GM12878 (cell line): ENCODE measurements around the gene PRMT5. TPM values are rescaled to one million over a fixed set of nuclear protein-coding genes. Genes with fewer than 3 reads are reported as not detected.

ENCODE experiments used
- ATAC-seq: fragments of 200-7000 bp; cut with Tn5 transposase; 3 replicates; pipeline ENCODE4 v1.9.1; 2020; ENCODE audit warnings: mild to moderate bottlenecking, moderate library complexity
- BruUV-seq: library from RNA; stranded (reverse); fragments of 400-500 nt; replicated peaks from 2 replicates; lab custom pipeline; 2021; lab: Mats Ljungman, UMichigan
- CTCF ChIA-PET: fragments of 300-600 bp; sonication (Branson Sonifier 250); formaldehyde crosslinking; extraction: SDS; loops from one replicate; lab custom pipeline; 2021; ENCODE audit warnings: inconsistent platforms; lab: Yijun Ruan, JAX
- POLR2A ChIA-PET: fragments of 350-600 bp; formaldehyde crosslinking; extraction: SDS; loops from one replicate; lab custom pipeline; 2021; ENCODE audit warnings: inconsistent platforms; lab: Charles Lee
- RAD21 ChIA-PET: fragments of 300-600 bp; sonication (Branson Sonifier 250); formaldehyde crosslinking; loops from one replicate; lab custom pipeline; 2023; ENCODE audit warnings: antibody characterized with exemption; ENCODE audit not compliant: unreplicated experiment; lab: Charles Lee
- SMC1A ChIA-PET: fragments of 300-600 bp; sonication (Branson Sonifier 250); formaldehyde crosslinking; loops from one replicate; lab custom pipeline; 2023; ENCODE audit not compliant: unreplicated experiment, uncharacterized antibody; lab: Charles Lee
- DNase-seq: peaks from one replicate; pipeline ENCODE4 v3.0.0-alpha.2; 2011; ENCODE audit warnings: low read depth, low spot score
- FAIRE-seq: peaks from 3 replicates; lab custom pipeline; 2011; peaks lifted over from hg19 to GRCh38; lab: Jason Lieb, UNC
- H2AFZ ChIP-seq: 2 replicates; pipeline ENCODE4 v1.6.0; 2011; ENCODE audit warnings: low read depth, low read length, control low read depth; ENCODE audit not compliant: control insufficient read depth
- H3K27ac ChIP-seq: 2 replicates; pipeline ENCODE4 v1.5.1; 2011; ENCODE audit warnings: control low read depth; ENCODE audit not compliant: control insufficient read depth, insufficient read depth
- H3K27me3 ChIP-seq, 2 experiments: replicated peaks in 1 of 2; 2 replicates each; pipeline versions ENCODE4 v1.6.0 to v1.6.1; 2011; ENCODE audit warnings: low read length in 1 of 2; ENCODE audit not compliant: control insufficient read depth in 2 of 2, insufficient read depth in 2 of 2
- H3K36me3 ChIP-seq, 2 experiments: 2 replicates each; pipeline ENCODE4 v1.5.1; 2011; ENCODE audit warnings: low read length in 1 of 2; ENCODE audit not compliant: control insufficient read depth in 2 of 2, insufficient read depth in 2 of 2
- H3K4me1 ChIP-seq: 2 replicates; pipeline ENCODE4 v1.6.1; 2011; ENCODE audit warnings: mild to moderate bottlenecking, low read length, moderate library complexity, mixed read lengths; ENCODE audit not compliant: control insufficient read depth, insufficient read depth
- H3K4me2 ChIP-seq: 2 replicates; pipeline ENCODE4 v1.6.0; 2011; ENCODE audit warnings: control low read depth; ENCODE audit not compliant: control insufficient read depth, insufficient read depth
- H3K4me3 ChIP-seq: fragments of 200-600 bp; sonication (generic); 2 replicates; pipeline ENCODE4 v1.5.1; 2016
- H3K79me2 ChIP-seq: 2 replicates; pipeline ENCODE4 v1.6.0; 2011; ENCODE audit warnings: low read length; ENCODE audit not compliant: control insufficient read depth, insufficient read depth
- H3K9ac ChIP-seq: 2 replicates; pipeline ENCODE4 v1.8.0; 2011; ENCODE audit warnings: low read length, control low read depth, mixed read lengths; ENCODE audit not compliant: control insufficient read depth, insufficient read depth
- H3K9me3 ChIP-seq: replicated peaks from 3 replicates; pipeline ENCODE4 v1.5.1; 2011; ENCODE audit warnings: mild to moderate bottlenecking, low read length; ENCODE audit not compliant: control insufficient read depth, insufficient read depth
- H4K20me1 ChIP-seq: 2 replicates; pipeline ENCODE4 v1.6.0; 2011; ENCODE audit not compliant: control insufficient read depth, insufficient read depth
- ATF2 ChIP-seq: IDR thresholded peaks from 2 replicates; pipeline ENCODE4 v1.6.1; 2012; ENCODE audit warnings: low read length, inconsistent platforms
- ATF7 ChIP-seq: fragments of 450-650 bp; IDR thresholded peaks from 2 replicates; pipeline ENCODE4 v1.6.1; 2016; ENCODE audit warnings: low read depth, mild to moderate bottlenecking
- CBFB ChIP-seq: IDR thresholded peaks from 2 replicates; pipeline ENCODE4 v1.6.1; 2016; ENCODE audit warnings: antibody characterized with exemption, low read depth
- CBX5 ChIP-seq: sonication (generic); IDR thresholded peaks from 2 replicates; pipeline ENCODE4 v1.6.1; 2016; ENCODE audit warnings: low read depth, moderate library complexity, mild to moderate bottlenecking, inconsistent platforms
- DPF2 ChIP-seq: fragments of 450-650 bp; IDR thresholded peaks from 2 replicates; pipeline ENCODE4 v1.6.1; 2017; ENCODE audit warnings: mild to moderate bottlenecking
- EED ChIP-seq: sonication (generic); IDR thresholded peaks from 2 replicates; pipeline ENCODE4 v1.6.1; 2016; ENCODE audit warnings: antibody characterized with exemption, low read depth
- FOXM1 ChIP-seq: IDR thresholded peaks from 2 replicates; pipeline ENCODE4 v1.6.1; 2012; ENCODE audit warnings: low read depth, mild to moderate bottlenecking, inconsistent platforms, low read length, moderate library complexity
- GATAD2B ChIP-seq: fragments of 450-650 bp; conservative IDR thresholded peaks from 2 replicates; pipeline ENCODE4 v1.6.1; 2017; ENCODE audit warnings: low read depth, mild to moderate bottlenecking, moderate library complexity
- IKZF1 ChIP-seq: fragments of 450-650 bp; conservative IDR thresholded peaks from 2 replicates; pipeline ENCODE4 v1.6.1; 2017; ENCODE audit warnings: antibody characterized with exemption, mild to moderate bottlenecking
- NR2C2 ChIP-seq: IDR thresholded peaks from 2 replicates; pipeline ENCODE4 v1.6.1; 2011; ENCODE audit warnings: borderline replicate concordance, low read depth; ENCODE audit not compliant: control insufficient read depth, insufficient read length
- NRF1 ChIP-seq: conservative IDR thresholded peaks from 2 replicates; pipeline ENCODE4 v1.6.1; 2011; ENCODE audit warnings: mild to moderate bottlenecking, low read depth, low read length, improper control_type of control experiment
- PRDM15 ChIP-seq: fragments of 450-650 bp; formaldehyde crosslinking; IDR thresholded peaks from 2 replicates; pipeline ENCODE4 v1.4.0; 2020; ENCODE audit warnings: mild to moderate bottlenecking, moderate library complexity
- RBBP5 ChIP-seq: fragments of 200-600 bp; sonication (generic); conservative IDR thresholded peaks from 2 replicates; pipeline ENCODE4 v1.6.1; 2016
- WGBS: methylation state at CpG from one replicate; pipeline ENCODE4 v1.1.6; 2016; ENCODE audit warnings: low lambda C conversion rate; ENCODE audit not compliant: insufficient replicate concordance, insufficient coverage; ENCODE audit errors: missing lambda C conversion rate; 5-methylcytosine and 5-hydroxymethylcytosine counted together
- in situ Hi-C: fragments of 300-500 bp; cut with MboI; formaldehyde crosslinking; loops from 9 replicates; pipeline ENCODE4 v1.14.3; 2018; ENCODE audit warnings: mixed read lengths
- intact Hi-C: fragments of 100-400 bp; cut with micrococcal nuclease; formaldehyde crosslinking; loops from one replicate; pipeline ENCODE4 v1.14.2; 2022; ENCODE audit not compliant: unreplicated experiment
- polyA plus RNA-seq, 11 experiments: library from polyadenylated mRNA; depleted of rRNA in 4 of 11; unstranded in 6 of 11; stranded (reverse) in 5 of 11; fragments of >200 nt; fragmentation: Nextera tagmentation in 4 of 11; fragmentation: Illumina TruSeq in 1 of 11; extraction: Ambion mirVana in 4 of 11; extraction: Trizol in 1 of 11; gene quantifications; 1 replicate in 1 of 11; 2 replicates in 10 of 11; pipeline versions ENCODE4 v1.2.1 to v1.2.3, GENCODE V29; 2011 to 2016; ENCODE audit warnings: inconsistent platforms in 2 of 11, missing spikeins in 2 of 11, low read depth in 1 of 11
- total RNA-seq, 4 experiments: library from RNA; depleted of rRNA in 3 of 4; stranded (reverse); fragments of >200 nt in 3 of 4; fragmentation: Illumina TruSeq in 1 of 4; extraction: Trizol in 1 of 4; gene quantifications; 2 replicates each; pipeline versions ENCODE4 v1.2.1 to v1.2.3, GENCODE V29; 2013 to 2021

The PRMT5 gene
- total and polyA plus RNA-seq, 10 of the 15 experiments (the other 5 are each of a cell fraction or from before 2014, with no cell fraction given) = 54.3 to 221 (median 111) TPM

- no peak for TF ChIP-seq NR2C2
- no peak for TF ChIP-seq NRF1
- no peak for TF ChIP-seq CBX5
- TF ChIP-seq ATF2 = no peak
- TF ChIP-seq GATAD2B = no peak
- no peak for TF ChIP-seq RBBP5
- TF ChIP-seq EED = no peak
- TF ChIP-seq IKZF1 = no peak
- TF ChIP-seq CBFB = no peak
- no peak for TF ChIP-seq ATF7
- TF ChIP-seq DPF2 = no peak
Observed at GRCh38 chr14:22925513-22925912, 3.7 kb downstream of the PRMT5 start (continued).

DNA sequence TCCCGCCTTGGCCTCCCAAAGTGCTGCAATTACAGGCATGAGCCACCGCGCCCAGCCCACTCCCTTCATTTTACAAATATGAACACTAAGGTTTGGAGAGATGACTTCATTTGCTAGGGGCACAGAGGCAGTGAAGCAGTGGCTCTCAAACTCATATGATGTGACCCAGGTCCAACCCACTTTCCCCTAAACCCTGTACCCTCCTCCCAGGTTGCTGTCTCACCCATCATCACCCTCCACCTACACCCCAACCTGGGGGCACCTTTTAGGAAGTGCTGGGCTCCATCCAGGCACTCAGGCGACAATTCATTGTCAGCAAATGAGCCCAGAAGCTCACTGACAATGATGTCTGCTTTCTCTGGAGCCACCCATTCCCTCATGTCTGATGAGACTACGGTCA is 5.4 kb downstream of the PRMT5 start:
- Histone ChIP-seq H3K4me1 (peaks cover 24% of the 10 kb centered on the region), H3K4me3 (no peak overlapping the region), H3K9me3 (no peaks in the 10 kb centered on the region), H4K20me1 (no peaks in the 10 kb centered on the region), H3K79me2 (peaks cover 21% of the 10 kb centered on the region), H3K27me3 (no peaks in the 10 kb centered on the region), H3K4me2 (no peak overlapping the region), H3K36me3 (peaks cover 11 to 23% of the 10 kb centered on the region in 2 experiments), H3K9ac (no peak overlapping the region), H2AFZ (no peak overlapping the region), H3K27ac (no peak overlapping the region)
- WGBS = 99% methylated on average over 5 of the region's 5 CpGs
- ChIA-PET RAD21 (no interaction called here), SMC1A (no interaction called here), POLR2A (no interaction called here), CTCF (no interaction called here)
- in situ Hi-C loops = no loop called here
- DNase-seq (no peak), FAIRE-seq (no peak), ATAC-seq (no peak)
- intact Hi-C loops = no loop called here
- no peak for TF ChIP-seq PRDM15
- no peak for TF ChIP-seq FOXM1
- BruUV-seq = no TSS peak
